ENCODE data around the gene NYNRIN.
"Not testable (repeated sequence)": the region's sequence is repeated elsewhere in the genome, so short reads cannot be mapped to it uniquely, and the experiment has no call there.

The NYNRIN gene

DNA sequence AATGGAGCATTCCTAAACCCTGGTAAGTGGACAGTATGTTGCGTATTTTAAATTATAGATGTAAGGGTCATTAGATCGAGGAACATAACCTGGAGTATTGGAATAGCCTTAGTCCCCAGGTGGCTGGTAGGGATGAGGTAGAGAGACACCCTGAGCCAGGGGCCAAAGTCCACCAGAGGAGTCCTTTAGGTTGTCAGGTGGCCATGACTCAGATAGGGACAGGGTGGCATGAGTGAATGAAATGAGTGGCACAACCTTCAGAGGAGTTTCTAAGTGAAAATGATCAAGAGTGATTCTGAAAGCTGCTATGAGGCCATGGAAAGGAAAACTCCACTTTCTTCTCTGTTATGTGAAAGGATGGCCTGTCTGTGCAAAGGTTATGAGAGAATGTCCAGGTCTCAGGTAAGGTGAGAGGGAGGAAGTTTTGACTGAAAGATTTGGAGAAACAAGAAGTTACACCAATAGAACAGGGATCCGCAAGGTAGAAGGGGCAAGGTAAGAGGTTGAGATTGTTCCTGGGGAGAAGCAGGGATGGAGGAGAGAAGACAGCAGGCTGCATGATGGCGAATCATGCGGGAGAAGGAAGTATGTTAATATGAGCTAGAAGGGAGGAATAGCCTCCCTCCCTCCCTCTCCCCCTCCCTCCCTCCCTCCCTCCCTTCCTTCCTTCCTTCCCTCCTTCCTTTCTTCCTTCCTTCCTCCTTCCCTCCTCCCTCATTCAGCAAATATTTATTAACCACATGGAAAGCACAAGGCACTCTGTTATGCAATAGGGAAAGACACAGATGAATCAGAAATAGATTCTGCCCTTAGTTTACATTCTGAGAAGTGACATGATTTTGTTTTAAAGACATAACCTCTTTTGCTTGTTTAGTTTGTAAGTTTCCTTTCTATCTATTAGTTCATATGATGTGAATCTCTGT, 45.0 kb upstream of the NYNRIN start:
- H3K4me2 ChIP-seq (ENCODE audit: insufficient read depth, low read length, poor library complexity, severe bottlenecking) = no peak overlapping the region
- no peak for DNase-seq (ENCODE audit: low spot score)
- no peak overlapping the region for H4K8ac ChIP-seq (ENCODE audit: low read depth, low read length)
- no peaks in the 10 kb centered on the region for H3K4me1 ChIP-seq (ENCODE audit: control insufficient read depth in 2 of 2, insufficient read depth in 1 of 2, low read depth in 1 of 2, low read length in 2 of 2)
- H3K27ac ChIP-seq (replicated peaks; ENCODE audit: low read length) = no peak overlapping the region
- no peak overlapping the region for H3K18ac ChIP-seq (ENCODE audit: low read length)
- no peak overlapping the region for H2AK5ac ChIP-seq (ENCODE audit: low read depth, low read length)
- peaks cover 0 to 54% (median 14%) of the 10 kb centered on the region in 3 experiments for H3K27me3 ChIP-seq (ENCODE audit: control insufficient read depth in 3 of 3, insufficient read depth in 3 of 3, low read depth in 1 of 3, low read length in 3 of 3)
- H3K4ac ChIP-seq (ENCODE audit: low read length) = no peak overlapping the region
- no peak overlapping the region for H3K9ac ChIP-seq (ENCODE audit: low read depth, low read length, poor library complexity)
- H3K36me3 ChIP-seq (replicated peaks in 1 of 2; ENCODE audit: control insufficient read depth in 2 of 2, insufficient read depth in 2 of 2, low read length in 2 of 2) = no peaks in the 10 kb centered on the region
- H3K14ac ChIP-seq (ENCODE audit: low read length) = no peak overlapping the region
- no peak overlapping the region for H3K4me3 ChIP-seq (ENCODE audit: low read length in 2 of 2)
- no peaks in the 10 kb centered on the region for H3K79me1 ChIP-seq (ENCODE audit: low read depth, low read length)
- no peak overlapping the region for H3K23ac ChIP-seq (ENCODE audit: low read depth, low read length, poor library complexity)
- no CpG with 5 or more reads among the region's 5 CpGs for WGBS, 2 donors (ENCODE audit: extremely low coverage in 2 of 2, insufficient read length in 2 of 2, insufficient replicate concordance in 1 of 2)
- no peak overlapping the region for H2AFZ ChIP-seq (ENCODE audit: low read length)
- no peak overlapping the region for H2BK5ac ChIP-seq (ENCODE audit: low read length)
- no peak overlapping the region for H2BK120ac ChIP-seq (ENCODE audit: low read depth, low read length)
- H4K91ac ChIP-seq (ENCODE audit: low read depth, low read length, poor library complexity) = no peak overlapping the region
- no peak overlapping the region for H2BK15ac ChIP-seq (ENCODE audit: low read length)
- H2BK12ac ChIP-seq (ENCODE audit: low read length) = no peak overlapping the region
- no peaks in the 10 kb centered on the region for H3K9me3 ChIP-seq (replicated peaks in 1 of 2; ENCODE audit: control insufficient read depth in 2 of 2, insufficient read depth in 1 of 2, low read depth in 1 of 2, low read length in 2 of 2)

DNA sequence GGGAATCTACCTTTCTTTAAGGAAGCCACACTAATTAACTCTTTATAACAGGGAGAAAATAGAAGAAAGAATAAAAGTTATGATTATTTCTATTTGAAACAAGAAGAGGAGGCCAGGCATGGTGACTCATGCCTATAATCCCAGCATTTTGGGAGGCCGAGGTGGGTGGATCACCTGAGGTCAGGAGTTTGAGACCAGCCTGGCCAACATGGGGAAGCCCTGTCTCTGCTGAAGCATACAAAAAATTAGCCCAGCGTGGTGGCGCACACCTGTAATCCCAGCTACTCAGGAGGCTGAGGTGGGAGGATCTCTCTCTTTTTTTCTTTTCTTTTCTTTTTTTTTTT, 44.3 kb upstream of the NYNRIN start:
- H3K79me1 ChIP-seq (ENCODE audit: low read depth, low read length); H3K9ac ChIP-seq (ENCODE audit: low read depth, low read length, poor library complexity); H2AK5ac ChIP-seq (ENCODE audit: low read depth, low read length); H3K4ac ChIP-seq (ENCODE audit: low read length); H3K4me1 ChIP-seq (ENCODE audit: control insufficient read depth in 2 of 2, insufficient read depth in 1 of 2, low read depth in 1 of 2, low read length in 2 of 2); H3K36me3 ChIP-seq (replicated peaks in 1 of 2; ENCODE audit: control insufficient read depth in 2 of 2, insufficient read depth in 2 of 2, low read length in 2 of 2); H2AFZ ChIP-seq (ENCODE audit: low read length); H2BK15ac ChIP-seq (ENCODE audit: low read length); H2BK120ac ChIP-seq (ENCODE audit: low read depth, low read length); H3K23ac ChIP-seq (ENCODE audit: low read depth, low read length, poor library complexity); H2BK12ac ChIP-seq (ENCODE audit: low read length); H4K8ac ChIP-seq (ENCODE audit: low read depth, low read length); H2BK5ac ChIP-seq (ENCODE audit: low read length); H4K91ac ChIP-seq (ENCODE audit: low read depth, low read length, poor library complexity); H3K14ac ChIP-seq (ENCODE audit: low read length); H3K9me3 ChIP-seq (replicated peaks in 1 of 2; ENCODE audit: control insufficient read depth in 2 of 2, insufficient read depth in 1 of 2, low read depth in 1 of 2, low read length in 2 of 2); H3K27ac ChIP-seq (replicated peaks; ENCODE audit: low read length); DNase-seq (ENCODE audit: low spot score); H3K4me3 ChIP-seq (ENCODE audit: low read length in 2 of 2); H3K18ac ChIP-seq (ENCODE audit: low read length); H3K4me2 ChIP-seq (ENCODE audit: insufficient read depth, low read length, poor library complexity, severe bottlenecking): not testable (repeated sequence)
- H3K27me3 ChIP-seq (ENCODE audit: control insufficient read depth in 3 of 3, insufficient read depth in 3 of 3, low read depth in 1 of 3, low read length in 3 of 3) = peaks cover 0 to 50% (median 14%) of the 10 kb centered on the region in 3 experiments
- no CpG with 5 or more reads among the region's 3 CpGs for WGBS, 2 donors (ENCODE audit: extremely low coverage in 2 of 2, insufficient read length in 2 of 2, insufficient replicate concordance in 1 of 2)

DNA sequence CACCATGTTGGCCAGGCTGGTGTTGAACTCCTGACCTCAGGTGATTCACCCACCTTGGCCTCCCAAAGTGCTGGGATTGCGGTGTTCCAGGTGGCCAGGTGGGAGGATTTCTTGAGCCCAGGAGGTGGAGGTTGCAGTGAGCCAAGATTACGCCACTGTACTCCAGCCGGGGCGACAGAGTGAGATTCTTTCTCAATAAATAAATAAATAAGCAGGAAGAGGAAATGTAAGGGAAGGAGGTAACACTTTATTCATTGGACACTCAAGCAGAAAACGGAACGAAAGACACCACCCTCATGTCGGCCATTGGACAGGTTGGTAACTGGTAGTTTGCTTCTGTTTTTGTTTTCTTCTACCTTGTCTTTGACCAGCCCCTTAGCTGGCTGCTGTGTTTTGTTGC, 43.8 kb upstream of the NYNRIN start:
- no peaks in the 10 kb centered on the region for H3K9me3 ChIP-seq (replicated peaks in 1 of 2; ENCODE audit: control insufficient read depth in 2 of 2, insufficient read depth in 1 of 2, low read depth in 1 of 2, low read length in 2 of 2)
- H3K36me3 ChIP-seq (replicated peaks in 1 of 2; ENCODE audit: control insufficient read depth in 2 of 2, insufficient read depth in 2 of 2, low read length in 2 of 2) = no peaks in the 10 kb centered on the region
- no peak overlapping the region for H2BK12ac ChIP-seq (ENCODE audit: low read length)
- no peak overlapping the region for H2AFZ ChIP-seq (ENCODE audit: low read length)
- no peak overlapping the region for H4K8ac ChIP-seq (ENCODE audit: low read depth, low read length)
- H2BK15ac ChIP-seq (ENCODE audit: low read length) = no peak overlapping the region
- no peak overlapping the region for H3K23ac ChIP-seq (ENCODE audit: low read depth, low read length, poor library complexity)
- no peak overlapping the region for H3K4me2 ChIP-seq (ENCODE audit: insufficient read depth, low read length, poor library complexity, severe bottlenecking)
- H4K91ac ChIP-seq (ENCODE audit: low read depth, low read length, poor library complexity) = no peak overlapping the region
- no peak overlapping the region for H3K4me3 ChIP-seq (ENCODE audit: low read length in 2 of 2)
- H2BK5ac ChIP-seq (ENCODE audit: low read length) = no peak overlapping the region
- no peaks in the 10 kb centered on the region for H3K79me1 ChIP-seq (ENCODE audit: low read depth, low read length)
- H2AK5ac ChIP-seq (ENCODE audit: low read depth, low read length) = no peak overlapping the region
- H3K14ac ChIP-seq (ENCODE audit: low read length) = no peak overlapping the region
- H3K9ac ChIP-seq (ENCODE audit: low read depth, low read length, poor library complexity) = no peak overlapping the region
- peaks cover 0 to 44% (median 11%) of the 10 kb centered on the region in 3 experiments for H3K27me3 ChIP-seq (ENCODE audit: control insufficient read depth in 3 of 3, insufficient read depth in 3 of 3, low read depth in 1 of 3, low read length in 3 of 3)
- no peak overlapping the region for H3K27ac ChIP-seq (replicated peaks; ENCODE audit: low read length)
- no CpG with 5 or more reads among the region's 7 CpGs for WGBS, 2 donors (ENCODE audit: extremely low coverage in 2 of 2, insufficient read length in 2 of 2, insufficient replicate concordance in 1 of 2)
- no peak overlapping the region for H3K4ac ChIP-seq (ENCODE audit: low read length)
- no peak overlapping the region for H3K18ac ChIP-seq (ENCODE audit: low read length)
- DNase-seq (ENCODE audit: low spot score) = no peak
- H3K4me1 ChIP-seq (ENCODE audit: control insufficient read depth in 2 of 2, insufficient read depth in 1 of 2, low read depth in 1 of 2, low read length in 2 of 2) = no peaks in the 10 kb centered on the region
- no peak overlapping the region for H2BK120ac ChIP-seq (ENCODE audit: low read depth, low read length)

DNA sequence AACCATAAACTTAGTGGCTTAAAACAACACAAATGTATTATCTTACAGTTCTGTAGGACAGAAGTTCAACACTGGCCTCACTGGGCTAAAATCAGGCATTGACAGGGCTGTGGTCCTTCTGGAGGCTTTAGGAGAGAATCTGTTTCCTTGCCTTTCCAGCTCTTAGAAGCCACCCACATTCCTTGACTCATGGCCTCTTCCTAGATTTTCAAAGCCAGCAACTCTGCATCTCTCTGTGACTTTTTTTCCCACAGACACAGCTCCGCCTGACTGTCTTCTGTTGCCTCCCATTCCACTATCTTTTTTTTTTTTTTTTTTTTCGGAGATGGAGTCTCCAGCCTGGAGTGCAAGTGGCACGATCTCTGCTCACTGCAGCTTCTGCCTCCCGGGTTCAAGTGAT, 42.6 kb upstream of the NYNRIN start:
- no peak for DNase-seq (ENCODE audit: low spot score)
- H3K14ac ChIP-seq (ENCODE audit: low read length) = no peak overlapping the region
- no peak overlapping the region for H3K4ac ChIP-seq (ENCODE audit: low read length)
- peaks cover 0 to 43% (median 9%) of the 10 kb centered on the region in 3 experiments for H3K27me3 ChIP-seq (ENCODE audit: control insufficient read depth in 3 of 3, insufficient read depth in 3 of 3, low read depth in 1 of 3, low read length in 3 of 3)
- H2AFZ ChIP-seq (ENCODE audit: low read length) = no peak overlapping the region
- no peak overlapping the region for H4K8ac ChIP-seq (ENCODE audit: low read depth, low read length)
- no peak overlapping the region for H3K4me2 ChIP-seq (ENCODE audit: insufficient read depth, low read length, poor library complexity, severe bottlenecking)
- no peak overlapping the region for H3K4me3 ChIP-seq (ENCODE audit: low read length in 2 of 2)
- WGBS, 2 donors (ENCODE audit: extremely low coverage in 2 of 2, insufficient read length in 2 of 2, insufficient replicate concordance in 1 of 2) = no CpG with 5 or more reads among the region's 4 CpGs
- no peak overlapping the region for H2BK12ac ChIP-seq (ENCODE audit: low read length)
- H3K79me1 ChIP-seq (ENCODE audit: low read depth, low read length) = no peaks in the 10 kb centered on the region
- no peak overlapping the region for H2AK5ac ChIP-seq (ENCODE audit: low read depth, low read length)
- no peak overlapping the region for H2BK5ac ChIP-seq (ENCODE audit: low read length)
- H3K9me3 ChIP-seq (replicated peaks in 1 of 2; ENCODE audit: control insufficient read depth in 2 of 2, insufficient read depth in 1 of 2, low read depth in 1 of 2, low read length in 2 of 2) = no peaks in the 10 kb centered on the region
- H4K91ac ChIP-seq (ENCODE audit: low read depth, low read length, poor library complexity) = no peak overlapping the region
- no peaks in the 10 kb centered on the region for H3K4me1 ChIP-seq (ENCODE audit: control insufficient read depth in 2 of 2, insufficient read depth in 1 of 2, low read depth in 1 of 2, low read length in 2 of 2)
- no peak overlapping the region for H3K27ac ChIP-seq (replicated peaks; ENCODE audit: low read length)
- H3K9ac ChIP-seq (ENCODE audit: low read depth, low read length, poor library complexity) = no peak overlapping the region
- H2BK120ac ChIP-seq (ENCODE audit: low read depth, low read length) = no peak overlapping the region
- H3K18ac ChIP-seq (ENCODE audit: low read length) = no peak overlapping the region
- H3K23ac ChIP-seq (ENCODE audit: low read depth, low read length, poor library complexity) = no peak overlapping the region
- H3K36me3 ChIP-seq (replicated peaks in 1 of 2; ENCODE audit: control insufficient read depth in 2 of 2, insufficient read depth in 2 of 2, low read length in 2 of 2) = no peaks in the 10 kb centered on the region
- H2BK15ac ChIP-seq (ENCODE audit: low read length) = no peak overlapping the region
